AG09309 (cell line): ENCODE measurements around the gene SS18L1.

ENCODE experiments used
- DNase-seq: peaks from one replicate; pipeline ENCODE4 v3.0.0-alpha.2; 2010; ENCODE audit warnings: low read depth
- H3K4me3 ChIP-seq: 2 replicates; pipeline ENCODE4 v1.5.1; 2011; ENCODE audit warnings: mild to moderate bottlenecking, low read depth, low read length, moderate library complexity; ENCODE audit not compliant: control insufficient read depth
- CTCF ChIP-seq: IDR thresholded peaks from 2 replicates; pipeline ENCODE4 v1.5.1; 2011; ENCODE audit warnings: mild to moderate bottlenecking, low read depth, low read length, inconsistent platforms; ENCODE audit not compliant: insufficient read depth, control insufficient read depth; ENCODE audit errors: missing control alignments

The SS18L1 gene

GRCh38 chr20:62183426-62184142, 40.0 kb downstream of the SS18L1 start:
- no peak for DNase-seq
- no peak for TF ChIP-seq CTCF
- H3K4me3 ChIP-seq, result peak overlapping the region; percentile 84

DNA sequence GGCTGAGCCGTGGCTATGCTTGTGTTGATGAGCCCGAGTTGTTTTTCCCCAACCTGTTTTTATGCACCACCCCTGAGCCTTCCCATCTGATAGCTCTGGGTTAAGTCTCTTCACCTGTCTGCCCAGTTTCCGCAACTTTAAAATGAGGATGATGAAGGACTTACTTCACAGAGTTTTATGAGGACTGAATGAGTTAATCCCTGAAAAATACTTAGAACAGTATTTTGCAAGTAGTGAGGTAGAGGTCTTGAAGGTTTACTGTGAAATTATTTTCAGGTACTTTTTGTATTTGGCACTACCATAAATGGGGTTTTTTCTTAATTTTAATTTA, 42.5 kb downstream of the SS18L1 start:
- H3K4me3 ChIP-seq, result no peak overlapping the region
- no peak for TF ChIP-seq CTCF
- no peak for DNase-seq

- no peak overlapping the region for H3K4me3 ChIP-seq
- DNase-seq, result no peak
- no peak for TF ChIP-seq CTCF
Measured at GRCh38 chr20:62186887-62187866, 43.6 kb downstream of the SS18L1 start.

DNA sequence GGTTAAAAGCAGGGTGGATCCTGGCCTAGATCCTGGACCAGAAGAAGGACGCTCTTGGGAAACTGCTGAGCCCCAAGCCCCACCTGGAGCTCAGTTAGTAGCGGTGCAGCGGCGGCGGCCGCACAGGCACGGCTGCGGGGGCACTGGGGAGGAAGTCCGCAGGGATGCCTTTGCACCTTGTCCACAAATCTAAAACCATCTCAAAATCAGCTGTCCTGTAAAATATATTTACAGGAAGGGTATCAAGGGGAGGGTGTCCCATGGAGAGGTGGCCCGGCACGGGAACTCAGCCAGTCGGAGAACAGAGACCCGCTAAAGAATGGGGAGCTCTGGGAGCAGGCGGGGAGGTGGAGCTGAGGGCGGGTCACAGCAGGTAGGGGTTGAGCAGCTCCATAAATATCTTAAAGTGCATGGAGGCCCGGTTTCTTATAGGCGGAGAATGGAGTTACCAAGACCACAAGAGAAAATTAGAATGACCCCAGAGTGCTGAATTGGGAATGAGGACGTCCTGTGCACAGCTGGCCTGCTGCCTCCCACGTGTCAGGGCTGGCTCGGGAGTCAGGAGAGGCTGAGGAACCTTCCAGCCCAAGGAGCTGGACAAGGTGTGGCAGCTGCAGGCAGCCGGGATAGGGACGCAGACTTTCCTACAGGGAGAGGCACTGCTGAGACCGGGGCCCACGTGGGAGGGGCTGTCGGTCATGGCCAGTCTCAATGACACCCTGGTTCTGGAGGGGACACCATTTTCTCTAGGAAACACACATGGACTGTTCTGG, 47.3 kb downstream of the SS18L1 start:
- H3K4me3 ChIP-seq, result no peak overlapping the region
- DNase-seq, result no peak
- TF ChIP-seq CTCF, result no peak

GRCh38 chr20:62191781-62192559, 48.4 kb downstream of the SS18L1 start:
- no peak for TF ChIP-seq CTCF
- no peak overlapping the region for H3K4me3 ChIP-seq

GRCh38 chr20:62192635-62193034, 49.1 kb downstream of the SS18L1 start:
- TF ChIP-seq CTCF, result no peak
- no peak overlapping the region for H3K4me3 ChIP-seq
- no peak for DNase-seq

More at GRCh38 chr20:62191781-62192559, 48.4 kb downstream of the SS18L1 start:
- no peak for DNase-seq
